BLaER1 treated with 17β-estradiol and CSF1 and Interleukin-3, amounts not matched to agents 10 nM and 100 nM (cell line): Measurements from ENCODE around the gene MAPK4.

Experiments
- H3K27ac ChIP-seq, 11 experiments: shearing (Covaris generic); formaldehyde crosslinking; 2 replicates each; pipeline ENCODE4 v1.8.1; 2022
- H3K27me3 ChIP-seq, 11 experiments: shearing (Covaris generic); formaldehyde crosslinking; 2 replicates each; pipeline ENCODE4 v1.8.1; 2022
- H3K36me3 ChIP-seq, 11 experiments: shearing (Covaris generic); formaldehyde crosslinking; 2 replicates each; pipeline ENCODE4 v1.8.1; 2022
- H3K4me1 ChIP-seq, 10 experiments: shearing (Covaris generic); formaldehyde crosslinking; 2 replicates each; pipeline ENCODE4 v1.8.1; 2022
- H3K4me2 ChIP-seq, 11 experiments: shearing (Covaris generic); formaldehyde crosslinking; 2 replicates each; pipeline ENCODE4 v1.8.1; 2022
- H3K4me3 ChIP-seq, 10 experiments: shearing (Covaris generic); formaldehyde crosslinking; 2 replicates each; pipeline ENCODE4 v1.8.1; 2022
- H3K9ac ChIP-seq, 11 experiments: shearing (Covaris generic); formaldehyde crosslinking; 2 replicates each; pipeline ENCODE4 v1.8.1; 2022
- H3K9me3 ChIP-seq, 11 experiments: shearing (Covaris generic); formaldehyde crosslinking; replicated peaks in 1 of 11; 2 replicates each; pipeline ENCODE4 v1.8.1; 2022
- H4K20me1 ChIP-seq, 11 experiments: shearing (Covaris generic); formaldehyde crosslinking; 2 replicates each; pipeline ENCODE4 v1.8.1; 2022
- Cebpa-rat ChIP-seq, 11 experiments: shearing (Covaris generic); IDR thresholded peaks; 2 replicates each; pipeline ENCODE4 v1.8.1; 2022

The MAPK4 gene

GRCh38 chr18:50611529-50611941, 51.6 kb downstream of the MAPK4 start:
- Histone ChIP-seq H3K27ac (no peak overlapping the region), H3K9me3 (peaks cover 16 to 31% (median 28%) of the 10 kb centered on the region in 11 experiments), H3K9ac (no peak overlapping the region), H3K27me3 (no peaks in the 10 kb centered on the region), H3K4me2 (no peak overlapping the region), H3K4me1 (no peaks in the 10 kb centered on the region), H3K36me3 (no peaks in the 10 kb centered on the region), H4K20me1 (no peaks in the 10 kb centered on the region), H3K4me3 (no peak overlapping the region)
- no peak for TF ChIP-seq Cebpa-rat (IDR thresholded peaks at IDR 0.05)

- H3K4me2 ChIP-seq: no peak overlapping the region
- H3K9ac ChIP-seq: no peak overlapping the region
- TF ChIP-seq Cebpa-rat (IDR thresholded peaks at IDR 0.05): 0 out of 22 replicates have a peak, but pooled peaks of 1 of the 11 experiments have one; percentile 8
These were observed 55.0 kb downstream of the MAPK4 start for GRCh38 chr18:50614838-50615237.

GRCh38 chr18:50616484-50617048, 56.7 kb downstream of the MAPK4 start:
- H3K27ac ChIP-seq: no peak overlapping the region
- no peaks in the 10 kb centered on the region for H3K36me3 ChIP-seq
- H3K4me3 ChIP-seq: no peak overlapping the region

More at GRCh38 chr18:50614838-50615237, 55.0 kb downstream of the MAPK4 start:
- no peak overlapping the region for H3K4me3 ChIP-seq
- no peak overlapping the region for H3K27ac ChIP-seq
- H3K4me1 ChIP-seq: no peaks in the 10 kb centered on the region
- no peaks in the 10 kb centered on the region for H3K27me3 ChIP-seq
- H4K20me1 ChIP-seq: no peaks in the 10 kb centered on the region
- no peaks in the 10 kb centered on the region for H3K36me3 ChIP-seq
- H3K9me3 ChIP-seq: peaks cover 16 to 23% (median 20%) of the 10 kb centered on the region in 11 experiments

GRCh38 chr18:50619861-50620275, 60.0 kb downstream of the MAPK4 start:
- no peak for TF ChIP-seq Cebpa-rat (IDR thresholded peaks at IDR 0.05)
- H3K4me1 ChIP-seq: no peaks in the 10 kb centered on the region
- H3K27ac ChIP-seq: no peak overlapping the region
- no peak overlapping the region for H3K4me2 ChIP-seq
- H3K27me3 ChIP-seq: no peaks in the 10 kb centered on the region
- H3K9me3 ChIP-seq: no peaks in the 10 kb centered on the region
- H3K9ac ChIP-seq: no peak overlapping the region
- H3K36me3 ChIP-seq: no peaks in the 10 kb centered on the region
- H4K20me1 ChIP-seq: no peaks in the 10 kb centered on the region
- no peak overlapping the region for H3K4me3 ChIP-seq

More at GRCh38 chr18:50616484-50617048, 56.7 kb downstream of the MAPK4 start:
- peaks cover 9 to 16% (median 13%) of the 10 kb centered on the region in 11 experiments for H3K9me3 ChIP-seq
- H3K4me1 ChIP-seq: no peaks in the 10 kb centered on the region
- no peak for TF ChIP-seq Cebpa-rat (IDR thresholded peaks at IDR 0.05)
- no peak overlapping the region for H3K4me2 ChIP-seq
- no peaks in the 10 kb centered on the region for H3K27me3 ChIP-seq
- H3K9ac ChIP-seq: no peak overlapping the region
- H4K20me1 ChIP-seq: no peaks in the 10 kb centered on the region

- no peaks in the 10 kb centered on the region for H3K9me3 ChIP-seq
- no peaks in the 10 kb centered on the region for H3K4me1 ChIP-seq
- no peak overlapping the region for H3K4me3 ChIP-seq
- no peaks in the 10 kb centered on the region for H3K27me3 ChIP-seq
- H3K36me3 ChIP-seq: no peaks in the 10 kb centered on the region
- no peak for TF ChIP-seq Cebpa-rat (IDR thresholded peaks at IDR 0.05)
- H3K9ac ChIP-seq: no peak overlapping the region
- H4K20me1 ChIP-seq: no peaks in the 10 kb centered on the region
- no peak overlapping the region for H3K27ac ChIP-seq
- H3K4me2 ChIP-seq: no peak overlapping the region
These were observed 60.4 kb downstream of the MAPK4 start for GRCh38 chr18:50620319-50620718.

GRCh38 chr18:50621366-50621765, 61.5 kb downstream of the MAPK4 start:
- H3K9me3 ChIP-seq: no peaks in the 10 kb centered on the region
- no peak overlapping the region for H3K4me2 ChIP-seq
- TF ChIP-seq Cebpa-rat (IDR thresholded peaks at IDR 0.05): no peak
- H3K9ac ChIP-seq: no peak overlapping the region
- no peak overlapping the region for H3K27ac ChIP-seq
- H3K4me1 ChIP-seq: no peaks in the 10 kb centered on the region
- H3K27me3 ChIP-seq: no peaks in the 10 kb centered on the region
- H4K20me1 ChIP-seq: no peaks in the 10 kb centered on the region
- no peak overlapping the region for H3K4me3 ChIP-seq
- no peaks in the 10 kb centered on the region for H3K36me3 ChIP-seq

GRCh38 chr18:50622320-50622719, 62.4 kb downstream of the MAPK4 start:
- no peak overlapping the region for H3K9ac ChIP-seq
- H3K27ac ChIP-seq: no peak overlapping the region

GRCh38 chr18:50622865-50623393, 63.0 kb downstream of the MAPK4 start:
- Histone ChIP-seq H3K4me1 (peaks cover 0 to 1% (median 0%) of the 10 kb centered on the region in 10 experiments; a peak in 1 of 20 replicates), H3K4me2 (no peak overlapping the region), H4K20me1 (no peaks in the 10 kb centered on the region), H3K4me3 (no peak overlapping the region), H3K27me3 (no peaks in the 10 kb centered on the region), H3K27ac (no peak overlapping the region), H3K36me3 (no peaks in the 10 kb centered on the region), H3K9ac (no peak overlapping the region), H3K9me3 (no peaks in the 10 kb centered on the region)
- no peak for TF ChIP-seq Cebpa-rat (IDR thresholded peaks at IDR 0.05)

More at GRCh38 chr18:50622320-50622719, 62.4 kb downstream of the MAPK4 start:
- no peaks in the 10 kb centered on the region for H3K9me3 ChIP-seq
- no peak overlapping the region for H3K4me2 ChIP-seq
- H4K20me1 ChIP-seq: no peaks in the 10 kb centered on the region
- no peaks in the 10 kb centered on the region for H3K27me3 ChIP-seq
- H3K4me1 ChIP-seq: no peaks in the 10 kb centered on the region
- TF ChIP-seq Cebpa-rat (IDR thresholded peaks at IDR 0.05): no peak
- no peak overlapping the region for H3K4me3 ChIP-seq
- H3K36me3 ChIP-seq: no peaks in the 10 kb centered on the region

GRCh38 chr18:50623694-50624352, 63.9 kb downstream of the MAPK4 start:
- TF ChIP-seq Cebpa-rat (IDR thresholded peaks at IDR 0.05): no peak
- Histone ChIP-seq H3K4me2 (no peak overlapping the region), H3K4me3 (no peak overlapping the region), H3K9me3 (no peaks in the 10 kb centered on the region), H3K27me3 (no peaks in the 10 kb centered on the region), H3K27ac (no peak overlapping the region), H3K4me1 (peaks cover 0 to 10% (median 5%) of the 10 kb centered on the region in 10 experiments; a peak in 11 of 20 replicates), H3K36me3 (no peaks in the 10 kb centered on the region), H4K20me1 (no peaks in the 10 kb centered on the region), H3K9ac (no peak overlapping the region)
